Endodermal cell (in vitro differentiated cells): Measurements from ENCODE around the gene DUSP16. TPM values are rescaled to one million over a fixed set of nuclear protein-coding genes. Genes with fewer than 3 reads are reported as not detected.

Source experiments
- DNase-seq: peaks from one replicate; pipeline ENCODE4 v3.0.0-alpha.2; 2017
- H3K27ac ChIP-seq: 2 replicates; pipeline ENCODE4 v1.5.1; 2013; ENCODE audit warnings: mild to moderate bottlenecking, low read depth, low read length, moderate library complexity
- H3K27me3 ChIP-seq: 2 replicates; pipeline ENCODE4 v1.6.1; 2013; ENCODE audit warnings: mild to moderate bottlenecking, low read length, moderate library complexity; ENCODE audit not compliant: insufficient read depth, control insufficient read depth, poor library complexity, severe bottlenecking
- H3K36me3 ChIP-seq: 2 replicates; pipeline ENCODE4 v1.7.0; 2013; ENCODE audit warnings: mild to moderate bottlenecking, low read length, moderate library complexity; ENCODE audit not compliant: control insufficient read depth, insufficient read depth
- H3K4me1 ChIP-seq: one replicate; pipeline ENCODE4 v1.7.0; 2013; ENCODE audit warnings: low read length; ENCODE audit not compliant: control insufficient read depth, insufficient read depth
- H3K4me3 ChIP-seq: 2 replicates; pipeline ENCODE4 v1.5.1; 2013; ENCODE audit warnings: mild to moderate bottlenecking, low read length, moderate library complexity
- H3K9ac ChIP-seq: 2 replicates; pipeline ENCODE4 v1.6.1; 2013; ENCODE audit warnings: mild to moderate bottlenecking, low read length, moderate library complexity; ENCODE audit not compliant: poor library complexity, severe bottlenecking; ENCODE audit errors: extremely low read depth
- H3K9me3 ChIP-seq: 2 replicates; pipeline ENCODE4 v1.6.1; 2013; ENCODE audit warnings: mild to moderate bottlenecking, low read length, moderate library complexity; ENCODE audit not compliant: control insufficient read depth
- H3K27ac Mint-ChIP-seq: 2 replicates; pipeline ENCODE4 v1.8.0; 2020; ENCODE audit warnings: mixed read lengths
- H3K27me3 Mint-ChIP-seq: 2 replicates; pipeline ENCODE4 v1.8.0; 2021; ENCODE audit warnings: mild to moderate bottlenecking, mixed read lengths; ENCODE audit not compliant: insufficient read depth
- H3K36me3 Mint-ChIP-seq: 2 replicates; pipeline ENCODE4 v1.8.0; 2020; ENCODE audit warnings: low read depth, mixed read lengths
- H3K4me1 Mint-ChIP-seq: 2 replicates; pipeline ENCODE4 v1.8.0; 2020; ENCODE audit warnings: mixed read lengths
- H3K4me3 Mint-ChIP-seq: 2 replicates; pipeline ENCODE4 v1.8.0; 2020; ENCODE audit warnings: mild to moderate bottlenecking, moderate library complexity, mixed read lengths
- H3K9me3 Mint-ChIP-seq: 2 replicates; pipeline ENCODE4 v1.8.0; 2020; ENCODE audit warnings: mild to moderate bottlenecking, mixed read lengths
- WGBS, 2 experiments: methylation state at CpG; one replicate each; pipeline versions ENCODE4 v1.1.5 to v1.1.7; 2013; ENCODE audit warnings: missing lambda C conversion rate in 2 of 2, mixed read lengths in 1 of 2; ENCODE audit not compliant: insufficient coverage in 1 of 2, insufficient read length in 1 of 2; 5-methylcytosine and 5-hydroxymethylcytosine counted together
- total RNA-seq, 2 donors: library from RNA; stranded (reverse); fragmentation: NEBNext Ultra II Directional in 1 of 2; extraction: Animal tissue kit (Norgen Biotek cat#: 25700) in 1 of 2; gene quantifications; 2 replicates in 1 of 2; 3 replicates in 1 of 2; pipeline ENCODE4 v1.2.1, GENCODE V29; 2021
- TF ChIP-seq, protein P1 (sequence below): fragments of 200-600 bp; sonication (generic); conservative IDR thresholded peaks from 2 replicates; pipeline ENCODE4 v1.5.0; 2021; ENCODE audit warnings: antibody characterized with exemption, mild to moderate bottlenecking

DUSP16 gene
- total RNA-seq, 2 donors from 2014 or later = 28.1 to 42.5 TPM

- no peak overlapping the region for H3K4me3 Mint-ChIP-seq
- no peak overlapping the region for H3K4me3 ChIP-seq
- 94 to 100% methylated on average over 2 to 3 of the region's 3 CpGs for WGBS, 2 experiments
- no peaks in the 10 kb centered on the region for H3K27me3 ChIP-seq
- H3K36me3 ChIP-seq = peaks cover 28% of the 10 kb centered on the region
- no peak overlapping the region for H3K9ac ChIP-seq
- H3K27me3 Mint-ChIP-seq = no peaks in the 10 kb centered on the region
- peaks cover 31% of the 10 kb centered on the region for H3K4me1 Mint-ChIP-seq
- H3K36me3 Mint-ChIP-seq = peaks cover 19% of the 10 kb centered on the region
- TF ChIP-seq, protein P1, sequence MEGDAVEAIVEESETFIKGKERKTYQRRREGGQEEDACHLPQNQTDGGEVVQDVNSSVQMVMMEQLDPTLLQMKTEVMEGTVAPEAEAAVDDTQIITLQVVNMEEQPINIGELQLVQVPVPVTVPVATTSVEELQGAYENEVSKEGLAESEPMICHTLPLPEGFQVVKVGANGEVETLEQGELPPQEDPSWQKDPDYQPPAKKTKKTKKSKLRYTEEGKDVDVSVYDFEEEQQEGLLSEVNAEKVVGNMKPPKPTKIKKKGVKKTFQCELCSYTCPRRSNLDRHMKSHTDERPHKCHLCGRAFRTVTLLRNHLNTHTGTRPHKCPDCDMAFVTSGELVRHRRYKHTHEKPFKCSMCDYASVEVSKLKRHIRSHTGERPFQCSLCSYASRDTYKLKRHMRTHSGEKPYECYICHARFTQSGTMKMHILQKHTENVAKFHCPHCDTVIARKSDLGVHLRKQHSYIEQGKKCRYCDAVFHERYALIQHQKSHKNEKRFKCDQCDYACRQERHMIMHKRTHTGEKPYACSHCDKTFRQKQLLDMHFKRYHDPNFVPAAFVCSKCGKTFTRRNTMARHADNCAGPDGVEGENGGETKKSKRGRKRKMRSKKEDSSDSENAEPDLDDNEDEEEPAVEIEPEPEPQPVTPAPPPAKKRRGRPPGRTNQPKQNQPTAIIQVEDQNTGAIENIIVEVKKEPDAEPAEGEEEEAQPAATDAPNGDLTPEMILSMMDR = no peak
- peaks cover 11% of the 10 kb centered on the region for H3K4me1 ChIP-seq
- H3K9me3 Mint-ChIP-seq = no peaks in the 10 kb centered on the region
- no peaks in the 10 kb centered on the region for H3K9me3 ChIP-seq
- DNase-seq = no peak
- H3K27ac Mint-ChIP-seq = no peak overlapping the region
- H3K27ac ChIP-seq = no peak overlapping the region
These were observed 49.2 kb downstream of the DUSP16 start for GRCh38 chr12:12513416-12514006.

- Histone ChIP-seq H3K4me3 (no peak overlapping the region), H3K4me1 (peaks cover 7% of the 10 kb centered on the region), H3K9ac (no peak overlapping the region), H3K36me3 (peaks cover 17% of the 10 kb centered on the region), H3K27me3 (no peaks in the 10 kb centered on the region), H3K27ac (no peak overlapping the region), H3K9me3 (no peaks in the 10 kb centered on the region)
- no peaks in the 10 kb centered on the region for H3K9me3 Mint-ChIP-seq
- no peak overlapping the region for H3K4me3 Mint-ChIP-seq
- 94 to 95% methylated on average over 3 to 5 of the region's 5 CpGs for WGBS, 2 experiments
- TF ChIP-seq, protein P1 = no peak
- H3K27ac Mint-ChIP-seq = no peak overlapping the region
- peaks cover 23% of the 10 kb centered on the region for H3K4me1 Mint-ChIP-seq
- no peak for DNase-seq
- H3K27me3 Mint-ChIP-seq = no peaks in the 10 kb centered on the region
- H3K36me3 Mint-ChIP-seq = peaks cover 14% of the 10 kb centered on the region
These were observed 50.6 kb downstream of the DUSP16 start for GRCh38 chr12:12511895-12512711.

DNA sequence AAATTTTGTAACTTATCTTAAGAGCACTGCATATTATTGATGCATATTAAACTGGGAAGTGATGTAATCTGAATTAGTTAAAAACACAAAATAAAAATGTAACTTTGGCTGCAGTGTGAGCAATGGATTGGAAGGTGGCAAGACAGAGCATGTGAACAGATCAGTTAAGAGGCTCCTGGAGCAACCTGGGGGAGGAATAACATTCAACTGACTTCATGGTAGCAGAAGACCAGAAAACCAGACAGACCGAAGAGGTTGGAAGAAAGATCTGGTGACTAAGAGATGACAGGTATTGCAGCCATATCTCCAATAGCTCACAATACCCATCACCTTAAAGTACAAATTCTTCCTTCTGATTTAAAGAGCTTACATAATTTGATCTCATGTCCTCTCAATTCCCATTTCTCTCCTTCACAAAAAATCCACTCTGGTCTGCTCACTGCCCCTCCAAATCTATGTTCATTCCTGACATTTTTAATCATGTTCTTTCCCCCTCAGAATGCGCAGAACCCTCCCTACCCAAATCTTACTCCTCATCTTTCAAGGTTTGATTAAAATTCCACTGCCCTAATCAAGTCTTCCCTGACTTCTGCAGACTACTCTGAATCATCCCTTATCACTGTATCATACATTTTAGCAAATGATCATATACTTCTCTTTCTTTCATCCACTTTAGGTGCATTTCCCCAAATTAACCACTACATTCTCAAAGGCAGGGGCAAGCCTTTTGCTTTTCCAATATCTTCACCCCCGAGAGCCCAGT, 51.5 kb downstream of the DUSP16 start:
- Histone ChIP-seq H3K9me3 (no peaks in the 10 kb centered on the region), H3K36me3 (peaks cover 14% of the 10 kb centered on the region), H3K4me3 (no peak overlapping the region), H3K9ac (no peak overlapping the region), H3K4me1 (peaks cover 7% of the 10 kb centered on the region), H3K27me3 (no peaks in the 10 kb centered on the region), H3K27ac (no peak overlapping the region)
- H3K9me3 Mint-ChIP-seq = no peaks in the 10 kb centered on the region
- no peak for DNase-seq
- no peak overlapping the region for H3K27ac Mint-ChIP-seq
- H3K4me1 Mint-ChIP-seq = peaks cover 26% of the 10 kb centered on the region
- 96 to 100% methylated on average over 1 to 2 of the region's 3 CpGs for WGBS, 2 experiments
- TF ChIP-seq, protein P1 = no peak
- H3K36me3 Mint-ChIP-seq = peaks cover 10% of the 10 kb centered on the region
- H3K27me3 Mint-ChIP-seq = no peaks in the 10 kb centered on the region
- H3K4me3 Mint-ChIP-seq = no peak overlapping the region
